Hepatocyte (in vitro differentiated cells): ENCODE measurements around the gene MAN1B1.

ENCODE experiments used
- CTCF ChIP-seq: fragments of 200-600 bp; sonication (generic); IDR thresholded peaks from 2 replicates; pipeline ENCODE4 v1.5.1; 2016; ENCODE audit warnings: antibody characterized with exemption, mild to moderate bottlenecking; ENCODE audit not compliant: poor library complexity
- EZH2 ChIP-seq: fragments of 200-600 bp; sonication (generic); IDR thresholded peaks from 2 replicates; pipeline ENCODE4 v1.6.1; 2016; ENCODE audit warnings: antibody characterized with exemption, mild to moderate bottlenecking, borderline replicate concordance

DNA sequence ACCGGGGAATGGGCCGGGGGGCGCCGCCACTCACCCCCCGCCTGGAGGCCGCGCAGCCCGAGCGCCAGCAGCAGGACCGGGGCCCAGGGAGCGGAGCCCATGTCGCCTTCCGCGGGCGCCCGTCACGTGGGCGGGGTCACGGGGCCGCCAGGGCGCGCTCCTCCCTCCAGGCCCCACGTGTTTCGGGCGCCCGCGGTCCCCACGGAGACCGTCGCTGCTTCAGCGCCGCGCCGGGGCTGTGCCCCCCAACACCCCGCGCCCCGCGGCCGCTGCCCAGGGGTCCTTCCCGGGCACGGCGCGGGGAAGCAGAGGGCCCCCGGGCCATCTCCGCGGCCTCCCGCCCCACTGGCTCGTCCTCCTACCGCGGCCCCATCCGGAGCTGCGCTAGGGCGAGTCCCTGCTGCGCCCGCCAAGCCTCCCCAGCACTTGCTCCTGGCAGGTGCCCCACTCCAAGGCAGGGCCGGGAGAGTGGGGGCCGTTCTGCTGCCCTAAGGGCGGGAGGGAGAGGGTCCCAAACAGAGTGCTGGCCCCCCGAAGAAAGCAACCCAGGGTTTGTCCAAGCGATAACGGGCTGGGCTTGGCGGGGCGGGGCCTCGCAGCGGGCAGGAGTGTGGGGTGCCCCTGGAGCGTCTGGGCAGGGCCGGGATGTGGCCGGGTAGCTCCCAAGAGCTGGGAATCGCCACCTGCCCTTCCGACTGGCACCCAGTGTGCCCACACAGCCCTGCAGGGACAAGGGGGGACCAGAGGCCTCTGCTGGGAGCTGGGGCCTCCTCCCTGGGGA lies 28.0 kb downstream of the MAN1B1 start, which contains the start of gene DPP7:
- TF ChIP-seq CTCF (no peak), EZH2 (no peak)
